Measurements from ENCODE around the gene TMEM51. TPM values are rescaled to one million over a fixed set of nuclear protein-coding genes. Genes with fewer than 3 reads are reported as not detected.
A peak's percentile ranks its signal among the peaks of the same experiment; 100 is the strongest.

Gene TMEM51
- total and polyA plus RNA-seq, 9 of the 15 experiments (the other 6 are each of a cell fraction or from before 2014, with no cell fraction given), result 0.06 to 1.4 (median 0.58) TPM

- TF ChIP-seq ATF6 (CRISPR knock-in tag; IDR thresholded peaks at IDR 0.05), result no peak
- TF ChIP-seq ZBTB8A (IDR thresholded peaks at IDR 0.05; ENCODE audit: partially characterized antibody), result no peak
- TF ChIP-seq CBX8 (IDR thresholded peaks at IDR 0.05; ENCODE audit: borderline replicate concordance, extremely low read depth, low read depth, low read length, poor library complexity, severe bottlenecking), result no peak
- no peak for TF ChIP-seq TCF3 (CRISPR knock-in tag; IDR thresholded peaks at IDR 0.05)
- TF ChIP-seq ZNF57 (CRISPR knock-in tag; IDR thresholded peaks at IDR 0.05), result no peak
- TF ChIP-seq AFF1 (IDR thresholded peaks at IDR 0.05; ENCODE audit: low read depth in 1 of 2, partially characterized antibody in 2 of 2), result peak in 1 of 2 experiments; percentile 89
- TF ChIP-seq PHF8 (IDR thresholded peaks at IDR 0.05; ENCODE audit: borderline replicate concordance, low read length), result no peak
- no peak for TF ChIP-seq HNRNPL (IDR thresholded peaks at IDR 0.05; ENCODE audit: low read depth, low read length)
- TF ChIP-seq, protein P1, sequence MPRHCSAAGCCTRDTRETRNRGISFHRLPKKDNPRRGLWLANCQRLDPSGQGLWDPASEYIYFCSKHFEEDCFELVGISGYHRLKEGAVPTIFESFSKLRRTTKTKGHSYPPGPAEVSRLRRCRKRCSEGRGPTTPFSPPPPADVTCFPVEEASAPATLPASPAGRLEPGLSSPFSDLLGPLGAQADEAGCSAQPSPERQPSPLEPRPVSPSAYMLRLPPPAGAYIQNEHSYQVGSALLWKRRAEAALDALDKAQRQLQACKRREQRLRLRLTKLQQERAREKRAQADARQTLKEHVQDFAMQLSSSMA (CRISPR knock-in tag; IDR thresholded peaks at IDR 0.05), result no peak
- no peak for TF ChIP-seq HBP1 (CRISPR knock-in tag; IDR thresholded peaks at IDR 0.05)
- TF ChIP-seq TAL1 (IDR thresholded peaks at IDR 0.05), result no peak
- TF ChIP-seq HNRNPUL1 (IDR thresholded peaks at IDR 0.05; ENCODE audit: low read length), result no peak
- no peak for TF ChIP-seq NEUROD1 (IDR thresholded peaks at IDR 0.05; ENCODE audit: borderline replicate concordance, low read depth, low read length, partially characterized antibody)
- TF ChIP-seq, protein P2, sequence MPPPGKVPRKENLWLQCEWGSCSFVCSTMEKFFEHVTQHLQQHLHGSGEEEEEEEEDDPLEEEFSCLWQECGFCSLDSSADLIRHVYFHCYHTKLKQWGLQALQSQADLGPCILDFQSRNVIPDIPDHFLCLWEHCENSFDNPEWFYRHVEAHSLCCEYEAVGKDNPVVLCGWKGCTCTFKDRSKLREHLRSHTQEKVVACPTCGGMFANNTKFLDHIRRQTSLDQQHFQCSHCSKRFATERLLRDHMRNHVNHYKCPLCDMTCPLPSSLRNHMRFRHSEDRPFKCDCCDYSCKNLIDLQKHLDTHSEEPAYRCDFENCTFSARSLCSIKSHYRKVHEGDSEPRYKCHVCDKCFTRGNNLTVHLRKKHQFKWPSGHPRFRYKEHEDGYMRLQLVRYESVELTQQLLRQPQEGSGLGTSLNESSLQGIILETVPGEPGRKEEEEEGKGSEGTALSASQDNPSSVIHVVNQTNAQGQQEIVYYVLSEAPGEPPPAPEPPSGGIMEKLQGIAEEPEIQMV (tag; conservative IDR thresholded peaks at IDR 0.05; ENCODE audit: low read depth), result no peak
- no peak for TF ChIP-seq MYNN (IDR thresholded peaks at IDR 0.05)
- TF ChIP-seq MYNN (CRISPR knock-in tag; IDR thresholded peaks at IDR 0.05), result no peak
- TF ChIP-seq STAG1 (CRISPR knock-in tag; IDR thresholded peaks at IDR 0.05; ENCODE audit: borderline replicate concordance), result no peak
- TF ChIP-seq ELF2 (CRISPR knock-in tag; IDR thresholded peaks at IDR 0.05), result no peak
These were observed 17.8 kb downstream of the TMEM51 start (continued) for GRCh38 chr1:15171271-15171908.
